Suprapubic skin (tissue), 4 donors: Measurements from ENCODE around the gene AUTS2.

Source experiments
- CTCF ChIP-seq, 2 donors: fragments of 200-600 bp in 1 of 2; fragments of 450-650 bp in 1 of 2; sonication (generic) in 1 of 2; IDR thresholded peaks; one replicate each; pipeline ENCODE4 v1.5.1; 2016 to 2019; ENCODE audit warnings: antibody characterized with exemption in 2 of 2, mild to moderate bottlenecking in 1 of 2, moderate library complexity in 1 of 2
- EP300 ChIP-seq: sonication (generic); formaldehyde crosslinking; IDR thresholded peaks from one replicate; pipeline ENCODE4 v1.6.1; 2017; ENCODE audit warnings: antibody characterized with exemption
- POLR2A ChIP-seq, 2 donors: fragments of 450-650 bp; IDR thresholded peaks; one replicate each; pipeline ENCODE4 v1.6.1; 2017; ENCODE audit warnings: antibody characterized with exemption in 2 of 2, mild to moderate bottlenecking in 2 of 2, moderate library complexity in 2 of 2
- POLR2AphosphoS5 ChIP-seq, 3 donors: sonication (generic); formaldehyde crosslinking; IDR thresholded peaks; one replicate each; pipeline ENCODE4 v1.6.1; 2017; ENCODE audit warnings: antibody characterized with exemption in 3 of 3

GRCh38 chr7:70654979-70655378 lies 1056.7 kb downstream of the AUTS2 start:
- TF ChIP-seq CTCF (IDR thresholded peaks at IDR 0.05) (no peak), POLR2A (IDR thresholded peaks at IDR 0.05) (no peak), EP300 (no peak), POLR2AphosphoS5 (IDR thresholded peaks at IDR 0.05) (no peak)
